Fibroblast of lung (primary cell): ENCODE measurements around the gene JOSD2. TPM values are rescaled to one million over a fixed set of nuclear protein-coding genes. Genes with fewer than 3 reads are reported as not detected.

Source experiments
- DNase-seq, 2 donors: peaks; one replicate each; pipeline versions ENCODE4 v3.0.0 to v3.0.0-alpha.2; 2010; ENCODE audit warnings: low read depth in 2 of 2
- H2AFZ ChIP-seq: 2 replicates; pipeline ENCODE4 v1.5.1; 2012; ENCODE audit warnings: low read length, control low read depth, inconsistent platforms
- H3K27ac ChIP-seq: 2 replicates; pipeline ENCODE4 v1.5.1; 2011; ENCODE audit warnings: low read length, control low read depth; ENCODE audit not compliant: insufficient read depth
- H3K27me3 ChIP-seq: 2 replicates; pipeline ENCODE4 v1.5.1; 2011; ENCODE audit warnings: mild to moderate bottlenecking, low read length; ENCODE audit not compliant: control insufficient read depth, insufficient read depth
- H3K36me3 ChIP-seq: 2 replicates; pipeline ENCODE4 v1.5.1; 2011; ENCODE audit warnings: low read length; ENCODE audit not compliant: control insufficient read depth, insufficient read depth
- H3K4me1 ChIP-seq: 2 replicates; pipeline ENCODE4 v1.5.1; 2011; ENCODE audit warnings: low read length; ENCODE audit not compliant: control insufficient read depth, insufficient read depth; ENCODE audit errors: extremely low read depth
- H3K4me2 ChIP-seq: 2 replicates; pipeline ENCODE4 v1.5.1; 2011; ENCODE audit warnings: low read length, control low read depth; ENCODE audit not compliant: insufficient read depth; ENCODE audit errors: extremely low read depth
- H3K4me3 ChIP-seq, 4 experiments: fragments of 200-600 bp in 1 of 4; sonication (generic) in 1 of 4; replicated peaks in 1 of 4; 2 replicates each; pipeline ENCODE4 v1.5.1; 2011 to 2016; ENCODE audit warnings: low read length in 4 of 4, low read depth in 3 of 4, mild to moderate bottlenecking in 3 of 4, control low read depth in 2 of 4, inconsistent platforms in 1 of 4, mixed read lengths in 1 of 4; ENCODE audit not compliant: insufficient read depth in 1 of 4; ENCODE audit errors: control extremely low read depth in 1 of 4
- H3K79me2 ChIP-seq: 2 replicates; pipeline ENCODE4 v1.5.1; 2012; ENCODE audit warnings: mild to moderate bottlenecking, low read length, inconsistent platforms; ENCODE audit not compliant: control insufficient read depth, insufficient read depth
- H3K9ac ChIP-seq: 2 replicates; pipeline ENCODE4 v1.5.1; 2011; ENCODE audit warnings: mild to moderate bottlenecking, low read length, control low read depth; ENCODE audit not compliant: insufficient read depth
- H3K9me3 ChIP-seq: 2 replicates; pipeline ENCODE4 v1.5.1; 2012; ENCODE audit warnings: low read depth, low read length; ENCODE audit not compliant: control insufficient read depth, insufficient read depth
- H4K20me1 ChIP-seq: 2 replicates; pipeline ENCODE4 v1.5.1; 2011; ENCODE audit warnings: low read length; ENCODE audit not compliant: control insufficient read depth, insufficient read depth; ENCODE audit errors: extremely low read depth
- CTCF ChIP-seq, 2 donors: IDR thresholded peaks in 1 of 2; conservative IDR thresholded peaks in 1 of 2; 1 replicate in 1 of 2; 2 replicates in 1 of 2; pipeline ENCODE4 v1.5.1; 2011 to 2012; ENCODE audit warnings: low read length in 2 of 2, control low read depth in 1 of 2, inconsistent platforms in 1 of 2, low read depth in 1 of 2, mild to moderate bottlenecking in 1 of 2
- EZH2 ChIP-seq: IDR thresholded peaks from 2 replicates; pipeline ENCODE4 v1.5.1; 2012; ENCODE audit warnings: low read length, control low read depth, mild to moderate bottlenecking; ENCODE audit errors: missing control alignments
- polyA plus RNA-seq, 2 donors: library from polyadenylated mRNA; depleted of rRNA in 1 of 2; stranded (reverse) in 1 of 2; unstranded in 1 of 2; fragments of >200 nt; gene quantifications; 2 replicates each; pipeline ENCODE4 v1.2.1, GENCODE V29; 2011 to 2012; ENCODE audit warnings: missing spikeins in 1 of 2
- total RNA-seq: library from RNA; depleted of rRNA; stranded (reverse); fragments of >200 nt; gene quantifications from 2 replicates; pipeline ENCODE4 v1.2.1, GENCODE V29; 2014

The JOSD2 gene
- total and polyA plus RNA-seq, 2 donors (not counting 1 experiment from before 2014, with no cell fraction given): 17.3 to 48.6 TPM

GRCh38 chr19:50476907-50477238 lies 34.1 kb downstream of the JOSD2 start:
- no peaks in the 10 kb centered on the region for H3K4me1 ChIP-seq
- peak overlapping the region; percentile 69 for H3K4me2 ChIP-seq
- H4K20me1 ChIP-seq: no peaks in the 10 kb centered on the region
- H3K36me3 ChIP-seq: peaks cover 8% of the 10 kb centered on the region
- no peak for DNase-seq
- peak overlapping the region; percentile 89 for H3K9ac ChIP-seq
- peaks cover 8% of the 10 kb centered on the region for H3K79me2 ChIP-seq
- no peaks in the 10 kb centered on the region for H3K9me3 ChIP-seq
- no peak overlapping the region for H3K27ac ChIP-seq
- no peaks in the 10 kb centered on the region for H3K27me3 ChIP-seq
- TF ChIP-seq EZH2 (no peak), CTCF (conservative IDR thresholded peaks at IDR 0.05 in 1 of 2, IDR thresholded peaks at IDR 0.05 in 1 of 2; ENCODE audit: low read depth in 1 of 2, low read length in 2 of 2) (no peak)
- peak overlapping the region; percentile 74 to 96 (median 92) for H3K4me3 ChIP-seq
- H2AFZ ChIP-seq: peak overlapping the region; percentile 96

DNA sequence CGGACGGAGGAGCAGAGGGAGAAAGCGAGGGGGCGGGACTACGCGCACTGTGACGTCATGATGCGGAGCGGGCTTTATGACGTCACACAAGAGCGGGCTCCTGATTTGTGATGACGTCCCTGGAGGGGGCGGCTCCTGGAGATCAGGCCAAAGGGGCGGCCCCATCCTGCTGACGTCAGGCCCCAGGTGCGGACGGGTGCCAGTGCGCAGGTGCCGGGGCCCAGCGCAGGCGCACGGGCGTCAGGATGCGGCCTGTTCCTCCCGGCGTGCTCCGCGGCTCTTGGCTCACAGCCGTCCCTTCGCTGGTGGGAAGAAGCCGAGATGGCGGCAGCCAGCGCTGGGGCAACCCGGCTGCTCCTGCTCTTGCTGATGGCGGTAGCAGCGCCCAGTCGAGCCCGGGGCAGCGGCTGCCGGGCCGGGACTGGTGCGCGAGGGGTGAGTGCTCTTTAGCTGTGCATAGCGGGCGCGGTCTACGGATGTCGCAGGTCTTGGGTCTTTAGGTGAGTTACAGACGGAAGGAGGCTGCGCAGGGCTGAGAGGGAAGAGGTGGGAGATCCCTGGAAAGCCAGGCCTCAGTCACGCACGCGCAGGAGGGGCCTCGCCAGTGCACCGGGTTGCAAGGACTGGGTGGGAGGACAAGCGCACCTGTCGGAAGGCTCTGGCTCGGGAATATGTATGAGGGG lies 34.6 kb downstream of the JOSD2 start, which contains the start of the genes EMC10 and GARIN5A:
Gene EMC10, plus strand, starts transcription at position 284 of the 683 bp plus-strand sequence. Its CDS starts 38 bp downstream, at position 322.
Gene GARIN5A, minus strand, starts transcription at position 625 of the 683 bp plus-strand sequence. Its CDS starts 460 bp downstream, at position 165.
- H3K36me3 ChIP-seq: peaks cover 7% of the 10 kb centered on the region
- H3K4me1 ChIP-seq: no peaks in the 10 kb centered on the region
- H3K9me3 ChIP-seq: no peaks in the 10 kb centered on the region
- peak within 1 kb of the TSS; percentile 63 for H3K27ac ChIP-seq
- DNase-seq: peak; percentile 90 to 95
- H3K9ac ChIP-seq: peak within 1 kb of the TSS; percentile 89
- peak within 1 kb of the TSS; percentile 69 for H3K4me2 ChIP-seq
- no peaks in the 10 kb centered on the region for H3K27me3 ChIP-seq
- TF ChIP-seq CTCF (conservative IDR thresholded peaks at IDR 0.05 in 1 of 2, IDR thresholded peaks at IDR 0.05 in 1 of 2; ENCODE audit: low read depth in 1 of 2, low read length in 2 of 2) (no peak), EZH2 (no peak)
- H3K79me2 ChIP-seq: peaks cover 8% of the 10 kb centered on the region
- H3K4me3 ChIP-seq: peak within 1 kb of the TSS; percentile 74 to 96 (median 92)
- H2AFZ ChIP-seq: peak within 1 kb of the TSS; percentile 96
- no peaks in the 10 kb centered on the region for H4K20me1 ChIP-seq

- no peak overlapping the region for H3K9ac ChIP-seq
- peaks cover 8% of the 10 kb centered on the region for H3K79me2 ChIP-seq
- H3K27me3 ChIP-seq: no peaks in the 10 kb centered on the region
- H3K4me1 ChIP-seq: no peaks in the 10 kb centered on the region
- DNase-seq: no peak
- H2AFZ ChIP-seq: no peak overlapping the region
- peaks cover 5% of the 10 kb centered on the region for H3K36me3 ChIP-seq
- no peak overlapping the region for H3K4me2 ChIP-seq
- TF ChIP-seq EZH2 (no peak), CTCF (conservative IDR thresholded peaks at IDR 0.05 in 1 of 2, IDR thresholded peaks at IDR 0.05 in 1 of 2; ENCODE audit: low read depth in 1 of 2, low read length in 2 of 2) (no peak)
- H3K9me3 ChIP-seq: no peaks in the 10 kb centered on the region
- no peaks in the 10 kb centered on the region for H4K20me1 ChIP-seq
- H3K27ac ChIP-seq: no peak overlapping the region
- peak overlapping the region in 1 of 4 experiments; percentile 96 for H3K4me3 ChIP-seq
Measured at GRCh38 chr19:50475736-50476223, 35.2 kb downstream of the JOSD2 start.
